PC-9 (cell line): Measurements from ENCODE around the gene USP48. TPM values are rescaled to one million over a fixed set of nuclear protein-coding genes. Genes with fewer than 3 reads are reported as not detected.

ENCODE experiments used
- BruUV-seq: library from RNA; stranded (reverse); fragments of 400-500 nt; replicated peaks from 2 replicates; lab custom pipeline; 2021; lab: Mats Ljungman, UMichigan
- CTCF ChIA-PET: fragments of 300-600 bp; sonication (Branson Sonifier 250); formaldehyde crosslinking; loops from one replicate; lab custom pipeline; 2022; ENCODE audit warnings: antibody characterized with exemption; lab: Charles Lee
- POLR2A ChIA-PET: fragments of 300-600 bp; sonication (Branson Sonifier 250); formaldehyde crosslinking; loops from one replicate; lab custom pipeline; 2022; ENCODE audit warnings: antibody characterized with exemption; ENCODE audit not compliant: unreplicated experiment; lab: Charles Lee
- DNase-seq, 2 experiments: peaks; one replicate each; pipeline versions ENCODE4 v3.0.0 to v3.0.0-alpha.2; 2015 to 2022; ENCODE audit warnings: mixed read lengths in 1 of 2
- H2AFZ ChIP-seq: fragments of 200-600 bp; sonication (generic); 2 replicates; pipeline ENCODE4 v1.8.1; 2017; ENCODE audit warnings: antibody characterized with exemption
- H3F3A ChIP-seq: fragments of 200-600 bp; sonication (generic); 2 replicates; pipeline ENCODE4 v1.8.1; 2017; ENCODE audit warnings: antibody characterized with exemption, mild to moderate bottlenecking, low read depth; ENCODE audit not compliant: insufficient read depth
- H3K27ac ChIP-seq: fragments of 200-600 bp; sonication (generic); 2 replicates; pipeline ENCODE4 v1.6.1; 2016; ENCODE audit warnings: mixed run types
- H3K27me3 ChIP-seq: fragments of 200-600 bp; sonication (generic); 2 replicates; pipeline ENCODE4 v1.6.1; 2016; ENCODE audit warnings: low read depth, mixed run types; ENCODE audit not compliant: insufficient read depth
- H3K36me3 ChIP-seq: fragments of 200-600 bp; sonication (generic); 2 replicates; pipeline ENCODE4 v1.6.1; 2016; ENCODE audit warnings: low read depth, mixed run types
- H3K4me1 ChIP-seq: fragments of 200-600 bp; sonication (generic); replicated peaks from 2 replicates; pipeline ENCODE4 v1.6.1; 2016; ENCODE audit warnings: mixed run types; ENCODE audit not compliant: insufficient read depth
- H3K4me2 ChIP-seq: fragments of 200-600 bp; sonication (generic); 2 replicates; pipeline ENCODE4 v1.6.1; 2017; ENCODE audit warnings: mixed run types
- H3K4me3 ChIP-seq: fragments of 200-600 bp; sonication (generic); 2 replicates; pipeline ENCODE4 v1.6.1; 2016; ENCODE audit warnings: mixed run types
- H3K79me2 ChIP-seq: fragments of 200-600 bp; sonication (generic); 2 replicates; pipeline ENCODE4 v1.6.1; 2017; ENCODE audit warnings: low read depth, mixed run types
- H3K9me2 ChIP-seq: fragments of 200-600 bp; sonication (generic); 2 replicates; pipeline ENCODE4 v1.8.1; 2017; ENCODE audit warnings: mild to moderate bottlenecking; ENCODE audit not compliant: insufficient read depth
- H3K9me3 ChIP-seq: fragments of 200-600 bp; sonication (generic); 2 replicates; pipeline ENCODE4 v1.8.1; 2016; ENCODE audit warnings: low read depth; ENCODE audit not compliant: insufficient read depth
- H4K20me1 ChIP-seq: fragments of 200-600 bp; sonication (generic); 2 replicates; pipeline ENCODE4 v1.8.1; 2017; ENCODE audit not compliant: insufficient read depth
- EZH2 ChIP-seq: fragments of 200-600 bp; sonication (generic); IDR thresholded peaks from 2 replicates; pipeline ENCODE4 v1.8.0; 2017; ENCODE audit warnings: antibody characterized with exemption, low read depth
- intact Hi-C: fragments of 100-400 bp; cut with micrococcal nuclease; formaldehyde crosslinking; loops from one replicate; pipeline ENCODE4 v1.10.0; 2022; ENCODE audit not compliant: unreplicated experiment
- total RNA-seq: library from RNA; stranded (reverse); gene quantifications from 2 replicates; pipeline ENCODE4 v1.2.3, GENCODE V29; 2021
- TF ChIP-seq, protein P1 (sequence below): fragments of 200-600 bp; sonication (generic); conservative IDR thresholded peaks from 2 replicates; pipeline ENCODE4 v1.6.1; 2017; ENCODE audit warnings: mixed run types, antibody characterized with exemption, mild to moderate bottlenecking, moderate library complexity

Gene USP48
- total RNA-seq, 1 experiment from 2014 or later, result 63.1 TPM

GRCh38 chr1:21759182-21759581, 23.8 kb downstream of the USP48 start:
- no peak for TF ChIP-seq EZH2
- TF ChIP-seq, protein P1, sequence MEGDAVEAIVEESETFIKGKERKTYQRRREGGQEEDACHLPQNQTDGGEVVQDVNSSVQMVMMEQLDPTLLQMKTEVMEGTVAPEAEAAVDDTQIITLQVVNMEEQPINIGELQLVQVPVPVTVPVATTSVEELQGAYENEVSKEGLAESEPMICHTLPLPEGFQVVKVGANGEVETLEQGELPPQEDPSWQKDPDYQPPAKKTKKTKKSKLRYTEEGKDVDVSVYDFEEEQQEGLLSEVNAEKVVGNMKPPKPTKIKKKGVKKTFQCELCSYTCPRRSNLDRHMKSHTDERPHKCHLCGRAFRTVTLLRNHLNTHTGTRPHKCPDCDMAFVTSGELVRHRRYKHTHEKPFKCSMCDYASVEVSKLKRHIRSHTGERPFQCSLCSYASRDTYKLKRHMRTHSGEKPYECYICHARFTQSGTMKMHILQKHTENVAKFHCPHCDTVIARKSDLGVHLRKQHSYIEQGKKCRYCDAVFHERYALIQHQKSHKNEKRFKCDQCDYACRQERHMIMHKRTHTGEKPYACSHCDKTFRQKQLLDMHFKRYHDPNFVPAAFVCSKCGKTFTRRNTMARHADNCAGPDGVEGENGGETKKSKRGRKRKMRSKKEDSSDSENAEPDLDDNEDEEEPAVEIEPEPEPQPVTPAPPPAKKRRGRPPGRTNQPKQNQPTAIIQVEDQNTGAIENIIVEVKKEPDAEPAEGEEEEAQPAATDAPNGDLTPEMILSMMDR, result no peak
- DNase-seq, result no peak
- CTCF ChIA-PET, result interaction anchor here (0.7 kb wide), 1 partner anchor 40 kb away, joined by 3 read pairs; no protein-coding TSS in a partner anchor
- Histone ChIP-seq H3K9me2 (no peaks in the 10 kb centered on the region), H3K4me2 (no peak overlapping the region), H3K4me3 (no peak overlapping the region), H3K36me3 (0 out of 2 replicates have a peak, but pooled peaks cover 3% of the 10 kb centered on the region), H3K9me3 (no peaks in the 10 kb centered on the region), H3K4me1 (peaks cover 5% of the 10 kb centered on the region), H3K79me2 (peaks cover 45% of the 10 kb centered on the region), H3K27ac (no peak overlapping the region), H3K27me3 (no peaks in the 10 kb centered on the region), H3F3A (peaks cover 3% of the 10 kb centered on the region; the same call in 1 of the 2 replicates), H4K20me1 (peaks cover 8% of the 10 kb centered on the region; the same call in 1 of the 2 replicates), H2AFZ (no peak overlapping the region)
- no TSS peak for BruUV-seq
- intact Hi-C loops, result no loop called here
- POLR2A ChIA-PET, result no interaction called here

- CTCF ChIA-PET, result no interaction called here
- H3K79me2 ChIP-seq, result peaks cover 39% of the 10 kb centered on the region
- POLR2A ChIA-PET, result no interaction called here
These were observed 24.3 kb downstream of the USP48 start for GRCh38 chr1:21758614-21759013.

DNA sequence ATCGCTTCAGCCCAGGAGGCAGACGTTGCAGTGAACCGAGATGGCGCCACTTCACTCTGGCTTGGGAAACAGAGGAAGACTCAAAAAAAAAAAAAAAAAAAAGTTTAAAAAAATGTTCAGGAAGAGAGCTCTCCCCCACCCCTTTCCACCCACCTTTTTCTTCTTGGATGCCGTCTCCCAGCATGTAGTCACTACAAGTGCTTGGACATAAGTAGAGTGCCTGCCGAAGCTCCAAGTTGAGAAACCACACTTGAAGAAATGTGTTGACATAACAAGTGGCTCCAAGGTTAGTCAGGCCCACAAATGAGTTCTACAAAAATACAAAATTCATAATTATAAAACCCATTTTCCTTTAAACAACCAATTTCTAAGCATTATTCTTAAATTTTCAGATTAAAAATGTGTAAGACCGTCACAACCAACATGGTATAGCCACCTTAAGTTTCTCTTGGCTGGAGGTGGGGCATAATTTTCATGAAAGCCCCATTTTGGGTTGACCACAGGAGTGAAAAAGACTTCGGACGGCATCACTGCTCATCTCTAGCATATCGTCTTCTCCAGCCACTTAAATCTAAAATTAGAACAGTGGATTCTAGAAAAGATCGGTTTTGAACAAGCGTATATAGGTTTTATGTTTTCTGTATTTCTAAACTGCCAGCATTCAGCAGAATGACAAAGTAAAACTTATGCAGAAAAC, 26.4 kb downstream of the USP48 start:
- no peak overlapping the region for H3K4me3 ChIP-seq
- no peaks in the 10 kb centered on the region for H3F3A ChIP-seq
- no peak overlapping the region for H2AFZ ChIP-seq
- H3K27ac ChIP-seq, result no peak overlapping the region
- DNase-seq, result no peak
- no peaks in the 10 kb centered on the region for H3K27me3 ChIP-seq
- 0 out of 2 replicates have a peak, but pooled peaks cover 4% of the 10 kb centered on the region for H4K20me1 ChIP-seq
- H3K36me3 ChIP-seq, result 0 out of 2 replicates have a peak, but pooled peaks cover 3% of the 10 kb centered on the region
- H3K9me2 ChIP-seq, result no peaks in the 10 kb centered on the region
- POLR2A ChIA-PET, result no interaction called here
- CTCF ChIA-PET, result no interaction called here
- intact Hi-C loops, result no loop called here
- TF ChIP-seq, protein P1, result no peak
- TF ChIP-seq EZH2, result no peak
- H3K4me1 ChIP-seq, result no peaks in the 10 kb centered on the region
- no peaks in the 10 kb centered on the region for H3K9me3 ChIP-seq
- H3K4me2 ChIP-seq, result no peak overlapping the region
- peaks cover 21% of the 10 kb centered on the region for H3K79me2 ChIP-seq
- no TSS peak for BruUV-seq

More at GRCh38 chr1:21758614-21759013, 24.3 kb downstream of the USP48 start:
- DNase-seq, result no peak
- no TSS peak for BruUV-seq
- H4K20me1 ChIP-seq, result 0 out of 2 replicates have a peak, but pooled peaks cover 4% of the 10 kb centered on the region
- no peak overlapping the region for H3K4me3 ChIP-seq
- no peak overlapping the region for H3K27ac ChIP-seq
- no peaks in the 10 kb centered on the region for H3F3A ChIP-seq
- TF ChIP-seq EZH2, result no peak
- TF ChIP-seq, protein P1, result no peak
- no peaks in the 10 kb centered on the region for H3K27me3 ChIP-seq
- no peak overlapping the region for H3K4me2 ChIP-seq
- H3K4me1 ChIP-seq, result no peaks in the 10 kb centered on the region
- H2AFZ ChIP-seq, result no peak overlapping the region
- no peaks in the 10 kb centered on the region for H3K9me3 ChIP-seq
- intact Hi-C loops, result no loop called here
- H3K9me2 ChIP-seq, result no peaks in the 10 kb centered on the region
- H3K36me3 ChIP-seq, result 0 out of 2 replicates have a peak, but pooled peaks cover 3% of the 10 kb centered on the region
